ENCODE data around the gene PPP1R1A. TPM values are rescaled to one million over a fixed set of nuclear protein-coding genes. Genes with fewer than 3 reads are reported as not detected.

PPP1R1A gene
- total and polyA plus RNA-seq, 2 donors (not counting 1 experiment from before 2014, with no cell fraction given), result not detected

DNA sequence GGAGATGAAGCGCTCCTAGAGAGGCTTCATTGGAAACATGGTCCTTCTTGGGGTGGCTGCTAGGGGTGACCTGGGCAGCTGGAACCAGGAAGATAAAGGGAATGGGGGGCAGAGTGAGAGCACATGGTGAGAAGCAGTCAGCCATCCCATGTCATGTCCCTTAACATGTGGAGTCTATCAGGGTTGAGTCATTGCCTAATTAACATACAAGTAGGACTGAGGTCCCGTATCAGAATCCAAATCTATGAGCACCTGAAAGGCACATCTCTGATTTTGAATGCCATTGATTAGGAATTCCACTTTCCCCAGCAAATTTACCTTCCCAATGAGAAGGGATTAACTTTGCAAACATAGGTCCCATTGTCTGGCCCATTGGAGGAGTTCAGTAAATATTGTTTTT is 20.3 kb upstream of the PPP1R1A start:
- intact Hi-C loops (cut with micrococcal nuclease), result no loop called here
- DNase-seq (no peak), ATAC-seq (ENCODE audit: low read depth) (no peak)
- Histone ChIP-seq H3K36me3 (replicated peaks in 1 of 2; ENCODE audit: control extremely low read depth in 1 of 2, control insufficient read depth in 1 of 2, extremely low read depth in 1 of 2, insufficient read depth in 2 of 2, low read length in 1 of 2) (no peaks in the 10 kb centered on the region), H3K27ac (ENCODE audit: low read length in 2 of 2) (no peak overlapping the region), H2AFZ (ENCODE audit: insufficient read depth, low read depth, low read length, poor library complexity, severe bottlenecking) (no peak overlapping the region), H3K4me2 (replicated peaks; ENCODE audit: low read depth, low read length, poor library complexity, severe bottlenecking) (no peak overlapping the region), H3K79me2 (ENCODE audit: control insufficient read depth, insufficient read depth, low read length) (no peaks in the 10 kb centered on the region), H3K9me3 (ENCODE audit: control extremely low read depth in 1 of 3, control insufficient read depth in 2 of 3, insufficient read depth in 1 of 3, low read length in 2 of 3) (no peaks in the 10 kb centered on the region), H4K20me1 (ENCODE audit: control insufficient read depth, insufficient read depth, low read length, poor library complexity, severe bottlenecking) (no peaks in the 10 kb centered on the region), H3K9ac (ENCODE audit: low read length) (no peak overlapping the region), H3K4me1 (ENCODE audit: control insufficient read depth in 2 of 2, insufficient read depth in 2 of 2, low read length in 2 of 2) (no peaks in the 10 kb centered on the region), H3K27me3 (replicated peaks in 1 of 4; ENCODE audit: control extremely low read depth in 1 of 4, control insufficient read depth in 3 of 4, insufficient read depth in 4 of 4, low read length in 3 of 4) (peaks cover 0 to 15% (median 2%) of the 10 kb centered on the region in 4 experiments), H3K4me3 (ENCODE audit: control extremely low read depth in 1 of 5, extremely low read depth in 1 of 5, insufficient read depth in 1 of 5, low read depth in 2 of 5, low read length in 4 of 5) (no peak overlapping the region)
- 90% methylated on average over 2 of the region's 2 CpGs for WGBS (ENCODE audit: insufficient coverage)
- TF ChIP-seq EZH2 (IDR thresholded peaks at IDR 0.05; ENCODE audit: borderline replicate concordance, insufficient read depth, low read depth, low read length, poor library complexity, severe bottlenecking), result no peak
- TF ChIP-seq, protein P1, sequence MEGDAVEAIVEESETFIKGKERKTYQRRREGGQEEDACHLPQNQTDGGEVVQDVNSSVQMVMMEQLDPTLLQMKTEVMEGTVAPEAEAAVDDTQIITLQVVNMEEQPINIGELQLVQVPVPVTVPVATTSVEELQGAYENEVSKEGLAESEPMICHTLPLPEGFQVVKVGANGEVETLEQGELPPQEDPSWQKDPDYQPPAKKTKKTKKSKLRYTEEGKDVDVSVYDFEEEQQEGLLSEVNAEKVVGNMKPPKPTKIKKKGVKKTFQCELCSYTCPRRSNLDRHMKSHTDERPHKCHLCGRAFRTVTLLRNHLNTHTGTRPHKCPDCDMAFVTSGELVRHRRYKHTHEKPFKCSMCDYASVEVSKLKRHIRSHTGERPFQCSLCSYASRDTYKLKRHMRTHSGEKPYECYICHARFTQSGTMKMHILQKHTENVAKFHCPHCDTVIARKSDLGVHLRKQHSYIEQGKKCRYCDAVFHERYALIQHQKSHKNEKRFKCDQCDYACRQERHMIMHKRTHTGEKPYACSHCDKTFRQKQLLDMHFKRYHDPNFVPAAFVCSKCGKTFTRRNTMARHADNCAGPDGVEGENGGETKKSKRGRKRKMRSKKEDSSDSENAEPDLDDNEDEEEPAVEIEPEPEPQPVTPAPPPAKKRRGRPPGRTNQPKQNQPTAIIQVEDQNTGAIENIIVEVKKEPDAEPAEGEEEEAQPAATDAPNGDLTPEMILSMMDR (IDR thresholded peaks at IDR 0.05), result no peak
- Mint-ChIP-seq H3K27ac (no peak overlapping the region), H3K4me1 (no peaks in the 10 kb centered on the region), H3K9me3 (ENCODE audit: insufficient read depth) (no peaks in the 10 kb centered on the region), H3K27me3 (peaks cover 30% of the 10 kb centered on the region), H3K4me3 (no peak overlapping the region)
- POLR2A ChIA-PET, result no interaction called here
- CTCF ChIA-PET, result interaction anchor here (1.2 kb wide), 1 partner anchor 29 kb away, joined by 3 read pairs; no protein-coding TSS in a partner anchor

DNA sequence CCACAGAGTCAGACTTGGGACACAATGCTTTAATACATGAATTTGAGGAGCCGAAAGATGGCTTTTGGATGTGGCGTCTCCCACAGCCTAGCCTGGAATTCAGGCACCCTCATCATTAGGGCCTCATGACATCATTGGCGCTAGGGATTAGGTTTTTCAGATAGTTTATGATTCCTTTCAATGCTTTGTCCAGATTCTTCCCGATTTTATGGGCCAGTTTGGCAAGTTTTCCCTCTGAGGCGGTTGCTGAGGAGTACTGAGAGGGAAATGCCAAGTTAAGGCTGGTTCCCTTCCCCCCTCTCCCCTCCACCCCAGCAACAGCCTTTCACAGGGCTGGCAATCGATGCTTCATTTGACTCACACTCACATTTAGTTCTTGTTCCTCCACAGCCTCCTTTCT is 19.7 kb upstream of the PPP1R1A start:
- Histone ChIP-seq H3K4me1 (ENCODE audit: control insufficient read depth in 2 of 2, insufficient read depth in 2 of 2, low read length in 2 of 2) (no peaks in the 10 kb centered on the region), H3K4me3 (ENCODE audit: control extremely low read depth in 1 of 5, extremely low read depth in 1 of 5, insufficient read depth in 1 of 5, low read depth in 2 of 5, low read length in 4 of 5) (no peak overlapping the region), H3K9ac (ENCODE audit: low read length) (no peak overlapping the region), H3K27me3 (replicated peaks in 1 of 4; ENCODE audit: control extremely low read depth in 1 of 4, control insufficient read depth in 3 of 4, insufficient read depth in 4 of 4, low read length in 3 of 4) (peaks cover 0 to 14% (median 2%) of the 10 kb centered on the region in 4 experiments), H4K20me1 (ENCODE audit: control insufficient read depth, insufficient read depth, low read length, poor library complexity, severe bottlenecking) (no peaks in the 10 kb centered on the region), H3K36me3 (replicated peaks in 1 of 2; ENCODE audit: control extremely low read depth in 1 of 2, control insufficient read depth in 1 of 2, extremely low read depth in 1 of 2, insufficient read depth in 2 of 2, low read length in 1 of 2) (no peaks in the 10 kb centered on the region), H2AFZ (ENCODE audit: insufficient read depth, low read depth, low read length, poor library complexity, severe bottlenecking) (no peak overlapping the region), H3K79me2 (ENCODE audit: control insufficient read depth, insufficient read depth, low read length) (no peaks in the 10 kb centered on the region), H3K27ac (ENCODE audit: low read length in 2 of 2) (no peak overlapping the region), H3K9me3 (ENCODE audit: control extremely low read depth in 1 of 3, control insufficient read depth in 2 of 3, insufficient read depth in 1 of 3, low read length in 2 of 3) (no peaks in the 10 kb centered on the region), H3K4me2 (replicated peaks; ENCODE audit: low read depth, low read length, poor library complexity, severe bottlenecking) (no peak overlapping the region)
- DNase-seq (no peak), ATAC-seq (ENCODE audit: low read depth) (no peak)
- ChIA-PET POLR2A (no interaction called here), CTCF (interaction anchor here (1.2 to 2.7 kb wide), 2 partner anchors 12 to 28 kb away, joined by 3 to 13 read pairs; no protein-coding TSS in a partner anchor)
- Mint-ChIP-seq H3K4me3 (no peak overlapping the region), H3K4me1 (peaks cover 2% of the 10 kb centered on the region), H3K9me3 (ENCODE audit: insufficient read depth) (no peaks in the 10 kb centered on the region), H3K27me3 (peaks cover 27% of the 10 kb centered on the region), H3K27ac (no peak overlapping the region)
- 88% methylated on average over 4 of the region's 6 CpGs for WGBS (ENCODE audit: insufficient coverage)
- intact Hi-C loops (cut with micrococcal nuclease), result no loop called here
- no peak for TF ChIP-seq EZH2 (IDR thresholded peaks at IDR 0.05; ENCODE audit: borderline replicate concordance, insufficient read depth, low read depth, low read length, poor library complexity, severe bottlenecking)
- TF ChIP-seq, protein P1 (IDR thresholded peaks at IDR 0.05), result no peak

All from B cell (primary cell).